HG03460 (cell line): ENCODE results near the gene SETD3.

Source experiments
- ATAC-seq: cut with Tn5 transposase; IDR thresholded peaks from one replicate; pipeline ENCODE4 v1.9.1; 2021; ENCODE audit not compliant: unreplicated experiment

SETD3 gene

DNA sequence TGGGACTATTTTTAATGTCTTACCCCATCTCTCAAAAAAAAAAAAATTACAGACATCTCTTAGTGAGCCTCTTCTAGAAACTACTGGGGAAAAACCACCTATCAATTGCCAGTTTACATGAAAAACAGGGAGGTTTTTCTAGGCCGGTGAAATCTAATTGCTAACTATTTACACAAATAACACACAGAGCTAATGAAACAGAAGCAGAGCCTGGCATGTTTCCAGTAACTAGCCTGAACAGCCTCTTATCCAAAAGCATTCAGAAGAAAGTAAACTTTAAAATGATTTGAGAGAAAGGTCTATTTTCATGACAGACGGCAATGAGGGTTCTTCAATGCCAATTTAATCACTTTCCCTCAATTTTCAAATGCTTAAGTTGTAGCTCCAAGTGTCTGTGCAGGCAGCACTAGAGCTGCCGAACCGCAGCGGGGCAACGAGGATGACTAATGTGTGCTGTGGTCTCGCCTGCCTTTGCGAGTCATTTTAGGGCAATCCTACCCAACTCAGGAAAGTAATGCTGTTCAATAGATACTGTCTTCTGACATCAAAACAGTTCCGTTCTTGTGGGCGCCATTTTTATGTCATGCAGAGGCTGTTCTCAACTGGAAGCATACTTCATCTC is 84.6 kb downstream of the SETD3 start:
- ATAC-seq, result no peak

DNA sequence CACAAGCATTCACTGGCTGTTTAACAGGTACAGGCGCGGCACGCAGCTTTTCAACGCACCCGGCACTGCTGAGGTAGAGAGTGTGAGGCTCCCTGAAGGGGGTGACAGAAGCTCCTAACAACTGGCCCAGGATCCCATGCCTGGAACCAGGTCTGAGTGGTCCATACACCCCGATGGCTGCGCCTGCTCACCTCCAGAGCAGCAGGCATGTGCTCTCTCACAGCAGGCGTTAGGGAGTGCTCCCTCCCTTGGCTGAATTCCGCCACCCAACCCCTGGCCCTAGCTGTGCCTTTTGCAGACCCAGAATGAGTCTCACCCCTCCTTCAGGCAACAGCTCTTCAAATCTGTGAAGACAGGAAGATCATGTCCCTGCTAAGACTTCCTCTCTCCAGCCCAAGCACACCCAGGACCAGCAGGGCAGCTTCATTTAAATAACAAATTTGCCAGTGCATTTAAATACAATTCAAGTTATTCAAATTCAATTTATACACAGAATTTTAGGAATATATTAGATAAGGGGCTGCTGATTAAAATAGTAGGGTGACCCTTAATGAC is 86.0 kb downstream of the SETD3 start:
- no peak for ATAC-seq

DNA sequence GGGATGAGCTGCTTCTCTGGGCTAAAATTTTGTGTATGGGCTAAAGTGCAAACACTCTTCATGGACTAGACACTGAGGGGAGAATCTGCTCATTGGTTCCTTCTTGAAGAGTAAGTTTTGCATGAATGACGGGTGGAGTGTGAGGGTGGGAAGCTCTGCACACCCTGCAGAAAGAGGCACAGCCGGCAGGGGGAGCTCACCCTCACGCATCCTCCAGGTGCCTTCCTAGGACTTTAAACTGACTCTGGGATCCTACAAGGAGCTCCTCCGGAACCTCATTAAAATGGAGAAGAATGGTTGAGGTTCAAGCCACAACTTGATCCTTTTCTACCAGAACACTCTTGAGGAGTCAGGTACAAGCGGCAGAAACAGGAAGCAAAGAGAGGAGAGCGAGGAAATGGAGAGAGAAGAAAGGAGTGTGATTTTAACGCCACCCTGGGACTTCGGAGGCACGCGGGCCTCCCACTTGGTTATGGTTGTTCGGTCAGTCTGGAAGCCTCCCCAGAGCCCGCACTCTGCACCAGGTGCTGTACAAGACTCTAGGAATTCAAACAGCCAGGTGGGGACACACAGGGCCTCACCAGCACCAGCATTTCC is 87.5 kb downstream of the SETD3 start:
- no peak for ATAC-seq

DNA sequence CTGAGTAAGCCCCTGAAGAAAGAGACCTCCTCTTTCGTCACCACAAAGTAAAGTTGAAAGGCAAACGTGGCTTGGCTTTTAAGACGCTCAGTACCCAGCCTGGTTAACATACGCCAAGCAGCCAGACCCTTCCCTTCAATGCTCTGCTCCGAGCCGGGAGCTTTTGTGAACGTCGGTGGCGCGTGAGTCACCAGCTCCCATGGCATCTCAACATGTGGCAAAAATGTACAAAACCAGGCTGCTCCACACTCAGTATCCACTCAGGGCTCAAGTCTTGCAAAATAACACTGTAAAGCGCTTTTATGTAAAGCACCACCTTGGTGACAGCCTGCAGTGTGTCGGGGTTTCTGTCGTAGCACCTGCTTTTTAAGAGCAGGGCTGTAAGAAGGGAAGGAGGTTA is 89.0 kb downstream of the SETD3 start:
- ATAC-seq, result no peak

GRCh38 chr14:99389174-99389826 is 91.4 kb downstream of the SETD3 start:
- no peak for ATAC-seq

DNA sequence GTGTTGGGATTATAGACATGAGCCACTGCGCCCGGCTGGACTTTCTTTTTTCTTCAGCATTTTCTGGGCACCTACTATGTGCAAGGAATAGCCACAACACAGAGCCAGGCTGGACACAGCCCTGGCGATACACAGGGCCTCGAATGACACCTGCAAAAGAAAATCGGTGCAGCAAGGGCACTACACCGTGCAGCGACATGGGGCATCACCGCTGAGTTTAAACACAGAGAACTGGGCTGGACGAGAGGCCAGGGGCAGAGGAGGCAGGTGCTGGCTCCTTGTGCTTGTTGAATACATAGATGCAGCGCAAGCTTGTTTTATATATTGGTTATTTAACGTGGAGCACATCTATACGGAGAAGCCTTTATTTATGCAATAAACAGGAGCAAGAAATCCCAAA is 92.4 kb downstream of the SETD3 start:
- no peak for ATAC-seq

- ATAC-seq, result no peak
Observed at GRCh38 chr14:99387880-99388279, 92.8 kb downstream of the SETD3 start.

GRCh38 chr14:99384450-99385417 is 95.9 kb downstream of the SETD3 start:
- no peak for ATAC-seq

DNA sequence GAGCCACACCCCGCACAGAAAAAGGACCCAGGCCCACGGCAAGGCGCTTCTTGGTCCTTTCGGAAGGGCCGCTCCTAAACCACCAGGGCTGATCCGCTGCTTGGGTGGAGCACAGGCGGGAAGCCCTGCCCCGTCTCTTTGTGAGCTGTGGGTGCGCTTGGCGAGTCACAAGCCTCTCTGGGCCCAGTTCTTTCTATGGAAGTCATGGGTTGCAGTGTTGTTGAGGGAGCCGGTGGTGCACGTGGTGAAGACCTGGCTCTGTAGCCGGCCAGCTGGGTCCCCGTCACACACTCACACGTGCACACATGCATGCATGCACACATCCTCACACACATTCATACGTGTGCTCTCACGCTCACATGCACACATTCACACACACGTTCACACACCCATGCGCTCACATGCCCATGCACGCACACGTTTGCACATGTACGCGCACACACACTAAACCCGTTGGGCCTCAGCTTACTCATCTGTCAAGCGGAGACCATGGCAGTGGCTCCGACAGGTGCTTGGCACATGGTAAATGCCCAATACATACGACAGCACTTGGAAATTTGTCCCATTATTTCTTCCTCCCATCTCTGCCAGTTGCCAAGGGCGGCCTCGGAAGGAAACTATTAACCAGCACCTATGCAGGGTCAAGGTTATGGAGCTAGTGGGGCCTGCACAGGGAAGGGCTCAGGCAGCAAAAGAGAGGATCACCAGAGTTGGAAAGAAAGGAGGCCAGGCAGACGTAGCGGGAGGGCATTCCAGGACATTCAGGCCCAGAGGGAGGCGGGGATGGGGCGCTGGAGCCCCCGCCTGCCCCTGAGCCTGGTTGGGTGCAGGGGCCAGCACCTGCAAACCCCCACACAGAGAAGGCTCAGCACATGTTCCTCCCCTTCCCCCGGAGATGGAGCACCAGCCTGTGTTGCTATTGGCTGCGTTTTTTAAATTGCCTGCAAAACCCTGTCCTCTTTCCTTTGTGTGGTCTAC is 96.9 kb downstream of the SETD3 start:
- ATAC-seq, result no peak

GRCh38 chr14:99382781-99383471 is 97.7 kb downstream of the SETD3 start:
- ATAC-seq, result no peak

GRCh38 chr14:99382071-99382470 is 98.6 kb downstream of the SETD3 start:
- no peak for ATAC-seq

- no peak for ATAC-seq
Observed at GRCh38 chr14:99381688-99382060, 99.0 kb downstream of the SETD3 start.

GRCh38 chr14:99380991-99381687 is 99.5 kb downstream of the SETD3 start:
- no peak for ATAC-seq

DNA sequence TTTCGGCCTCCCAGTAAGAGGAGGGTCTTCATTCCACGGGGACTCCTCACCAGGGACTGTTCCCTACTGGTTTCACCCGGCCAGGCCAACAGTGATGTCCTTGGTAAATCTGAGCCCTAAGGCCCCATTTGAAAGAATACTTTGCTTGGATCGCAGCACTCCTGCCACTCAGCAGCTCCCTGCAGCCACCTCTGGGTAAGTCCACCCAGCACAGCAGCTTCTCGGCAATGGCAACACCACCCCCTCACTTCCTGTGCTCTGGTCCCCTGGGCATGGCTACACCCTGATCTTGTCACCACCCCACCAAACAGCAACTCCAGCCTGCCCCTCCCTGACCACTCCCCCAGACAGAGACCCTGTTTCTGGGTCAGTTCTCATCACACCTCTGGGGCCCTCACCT is 100.3 kb downstream of the SETD3 start:
- no peak for ATAC-seq

GRCh38 chr14:99378782-99379214 is 101.9 kb downstream of the SETD3 start:
- no peak for ATAC-seq

DNA sequence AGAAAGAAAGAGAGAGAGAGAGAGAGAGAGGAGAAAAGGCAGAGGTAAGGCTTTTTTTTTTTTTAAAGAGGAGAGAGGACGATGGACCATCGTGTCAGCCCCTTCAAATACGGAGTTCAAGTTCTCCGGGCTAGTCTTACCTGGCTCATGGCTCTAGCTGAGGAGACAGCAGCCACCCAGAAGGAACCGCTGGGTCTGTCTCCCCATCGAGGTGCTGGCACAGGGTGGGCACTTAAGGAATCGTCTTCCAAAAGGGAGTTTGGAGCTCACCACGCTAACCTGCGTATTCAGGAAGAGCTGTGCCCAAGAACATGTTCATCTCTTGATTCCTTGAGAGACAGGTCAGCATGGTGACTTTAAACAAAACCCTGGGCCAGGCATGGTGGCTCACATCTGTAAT is 102.7 kb downstream of the SETD3 start:
- no peak for ATAC-seq

DNA sequence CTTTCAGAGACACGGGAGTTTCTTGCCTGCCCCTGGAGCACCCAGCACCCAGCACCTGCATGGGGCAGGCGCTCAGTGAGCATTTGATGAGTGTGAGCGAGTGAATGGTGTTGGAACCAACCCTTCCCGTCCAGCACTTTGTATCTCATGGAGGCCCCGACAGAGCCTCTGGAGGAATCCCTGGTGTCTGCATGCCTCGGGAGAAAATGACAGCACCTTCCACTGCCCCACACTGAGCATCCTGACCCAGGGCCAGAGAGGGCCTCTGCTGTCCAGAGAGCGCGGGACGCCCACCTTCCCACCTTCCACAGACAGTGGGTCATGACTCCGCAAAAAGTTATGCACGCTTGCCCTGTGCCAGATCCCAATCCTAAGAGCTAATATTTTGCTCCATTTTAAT is 105.7 kb downstream of the SETD3 start:
- ATAC-seq, result no peak

- ATAC-seq, result no peak
Observed at GRCh38 chr14:99363616-99364290, 116.9 kb downstream of the SETD3 start.
